ENCODE results near the gene MPRIP. TPM values are rescaled to one million over a fixed set of nuclear protein-coding genes. Genes with fewer than 3 reads are reported as not detected.

MPRIP gene
- total RNA-seq, 1 experiment from 2014 or later = 258 TPM

DNA sequence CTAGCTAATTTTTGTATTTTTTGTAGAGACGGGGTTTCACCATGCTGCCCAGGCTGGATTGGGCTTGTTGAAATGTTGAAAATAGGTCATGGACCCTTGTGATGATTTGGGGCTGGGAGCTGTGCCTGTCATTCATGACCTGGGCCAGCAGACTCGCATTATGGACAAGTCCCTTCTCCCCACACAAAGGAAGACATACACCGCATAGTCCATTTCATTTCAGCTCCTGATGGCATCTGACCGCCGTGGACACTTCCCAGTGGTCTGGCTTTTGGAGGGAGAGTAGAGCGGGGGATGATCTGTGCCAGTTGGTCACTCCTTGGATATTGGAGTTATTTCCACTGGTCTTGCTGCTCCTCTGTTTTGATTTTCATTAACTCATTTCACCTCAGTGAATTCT, 34.8 kb downstream of the MPRIP start:
- Histone ChIP-seq H2AFZ (ENCODE audit: low read depth, low read length, poor library complexity, severe bottlenecking) (no peak overlapping the region), H3K79me2 (ENCODE audit: insufficient read depth, low read length) (peaks cover 100% of the 10 kb centered on the region), H3K9ac (ENCODE audit: low read length) (no peak overlapping the region), H3K9me3 (ENCODE audit: control insufficient read depth in 1 of 2, insufficient read depth in 1 of 2, low read depth in 1 of 2, low read length in 2 of 2) (no peaks in the 10 kb centered on the region), H3K27ac (ENCODE audit: low read depth, low read length) (no peak overlapping the region), H3K4me3 (replicated peaks in 1 of 2; ENCODE audit: low read depth in 1 of 2, low read length in 2 of 2) (no peak overlapping the region), H4K20me1 (ENCODE audit: insufficient read depth) (peaks cover 7% of the 10 kb centered on the region), H3K4me2 (ENCODE audit: low read length) (no peak overlapping the region), H3K4me1 (ENCODE audit: control insufficient read depth in 1 of 2, insufficient read depth in 2 of 2, low read length in 2 of 2) (peaks cover 0 to 16% of the 10 kb centered on the region in 2 experiments; a peak in 1 of 4 replicates), H3K27me3 (ENCODE audit: insufficient read depth, low read length) (no peaks in the 10 kb centered on the region), H3K9me2 (ENCODE audit: insufficient read depth) (no peaks in the 10 kb centered on the region), H3K36me3 (ENCODE audit: control insufficient read depth in 1 of 2, insufficient read depth in 2 of 2, low read length in 2 of 2) (peaks cover 13 to 32% of the 10 kb centered on the region in 2 experiments; a peak in 3 of 4 replicates)
- CTCF ChIA-PET = no interaction called here
- BruUV-seq (replicated peaks) = no TSS peak
- RAD21 ChIA-PET (ENCODE audit: low non-redundant PET in 1 of 2, low total read pairs in 2 of 2, uncharacterized antibody in 2 of 2, unreplicated experiment in 2 of 2) = no interaction called here
- intact Hi-C loops (cut with micrococcal nuclease) = no loop called here
- TF ChIP-seq CEBPB (IDR thresholded peaks at IDR 0.05; ENCODE audit: low read depth) (no peak), ELF1 (IDR thresholded peaks at IDR 0.05; ENCODE audit: borderline replicate concordance, low read depth) (no peak), ZNF274 (IDR thresholded peaks at IDR 0.05; ENCODE audit: low read depth, low read length) (no peak), JUND (IDR thresholded peaks at IDR 0.05) (no peak), ZFX (IDR thresholded peaks at IDR 0.05) (no peak), RAD21 (IDR thresholded peaks at IDR 0.05; ENCODE audit: low read depth) (no peak), SP1 (IDR thresholded peaks at IDR 0.05; ENCODE audit: low read depth) (no peak), POLR2A (IDR thresholded peaks at IDR 0.05; ENCODE audit: borderline replicate concordance, extremely low read depth, insufficient read depth, insufficient read length) (no peak), FOSL1 (IDR thresholded peaks at IDR 0.05; ENCODE audit: low read depth) (no peak), CBX3 (IDR thresholded peaks at IDR 0.05; ENCODE audit: low read depth) (no peak), SIN3A (IDR thresholded peaks at IDR 0.05; ENCODE audit: low read depth) (no peak), YY1 (IDR thresholded peaks at IDR 0.05; ENCODE audit: extremely low read depth, insufficient replicate concordance, low read depth, low read length) (no peak), POLR2AphosphoS5 (IDR thresholded peaks at IDR 0.05; ENCODE audit: low read depth, low read length) (no peak), EZH2phosphoT487 (IDR thresholded peaks at IDR 0.05; ENCODE audit: borderline replicate concordance) (no peak), ATF3 (IDR thresholded peaks at IDR 0.05) (no peak)
- TF ChIP-seq, protein P1, sequence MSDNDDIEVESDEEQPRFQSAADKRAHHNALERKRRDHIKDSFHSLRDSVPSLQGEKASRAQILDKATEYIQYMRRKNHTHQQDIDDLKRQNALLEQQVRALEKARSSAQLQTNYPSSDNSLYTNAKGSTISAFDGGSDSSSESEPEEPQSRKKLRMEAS (IDR thresholded peaks at IDR 0.05) = no peak
- TF ChIP-seq, protein P2, sequence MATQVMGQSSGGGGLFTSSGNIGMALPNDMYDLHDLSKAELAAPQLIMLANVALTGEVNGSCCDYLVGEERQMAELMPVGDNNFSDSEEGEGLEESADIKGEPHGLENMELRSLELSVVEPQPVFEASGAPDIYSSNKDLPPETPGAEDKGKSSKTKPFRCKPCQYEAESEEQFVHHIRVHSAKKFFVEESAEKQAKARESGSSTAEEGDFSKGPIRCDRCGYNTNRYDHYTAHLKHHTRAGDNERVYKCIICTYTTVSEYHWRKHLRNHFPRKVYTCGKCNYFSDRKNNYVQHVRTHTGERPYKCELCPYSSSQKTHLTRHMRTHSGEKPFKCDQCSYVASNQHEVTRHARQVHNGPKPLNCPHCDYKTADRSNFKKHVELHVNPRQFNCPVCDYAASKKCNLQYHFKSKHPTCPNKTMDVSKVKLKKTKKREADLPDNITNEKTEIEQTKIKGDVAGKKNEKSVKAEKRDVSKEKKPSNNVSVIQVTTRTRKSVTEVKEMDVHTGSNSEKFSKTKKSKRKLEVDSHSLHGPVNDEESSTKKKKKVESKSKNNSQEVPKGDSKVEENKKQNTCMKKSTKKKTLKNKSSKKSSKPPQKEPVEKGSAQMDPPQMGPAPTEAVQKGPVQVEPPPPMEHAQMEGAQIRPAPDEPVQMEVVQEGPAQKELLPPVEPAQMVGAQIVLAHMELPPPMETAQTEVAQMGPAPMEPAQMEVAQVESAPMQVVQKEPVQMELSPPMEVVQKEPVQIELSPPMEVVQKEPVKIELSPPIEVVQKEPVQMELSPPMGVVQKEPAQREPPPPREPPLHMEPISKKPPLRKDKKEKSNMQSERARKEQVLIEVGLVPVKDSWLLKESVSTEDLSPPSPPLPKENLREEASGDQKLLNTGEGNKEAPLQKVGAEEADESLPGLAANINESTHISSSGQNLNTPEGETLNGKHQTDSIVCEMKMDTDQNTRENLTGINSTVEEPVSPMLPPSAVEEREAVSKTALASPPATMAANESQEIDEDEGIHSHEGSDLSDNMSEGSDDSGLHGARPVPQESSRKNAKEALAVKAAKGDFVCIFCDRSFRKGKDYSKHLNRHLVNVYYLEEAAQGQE (IDR thresholded peaks at IDR 0.05; ENCODE audit: low read depth) = no peak
- POLR2A ChIA-PET = no interaction called here
- DNase-seq (ENCODE audit: low read depth, low spot score) = no peak
- ATAC-seq = no peak
